ENCODE measurements around the gene YAE1. TPM values are rescaled to one million over a fixed set of nuclear protein-coding genes. Genes with fewer than 3 reads are reported as not detected.
A peak's percentile ranks its signal among the peaks of the same experiment; 100 is the strongest.

The YAE1 gene
- total and polyA plus RNA-seq, 2 donors (not counting 1 experiment from before 2014, with no cell fraction given) = 36.3 to 39.3 TPM

- Histone ChIP-seq H4K20me1 (ENCODE audit: control insufficient read depth, extremely low read depth, insufficient read depth, low read length) (no peaks in the 10 kb centered on the region), H3K4me3 (replicated peaks in 1 of 4; ENCODE audit: control extremely low read depth in 1 of 4, insufficient read depth in 1 of 4, low read depth in 3 of 4, low read length in 4 of 4) (no peak overlapping the region), H3K9ac (ENCODE audit: insufficient read depth, low read length) (no peak overlapping the region), H3K4me2 (ENCODE audit: extremely low read depth, insufficient read depth, low read length) (no peak overlapping the region), H3K9me3 (ENCODE audit: control insufficient read depth, insufficient read depth, low read depth, low read length) (no peaks in the 10 kb centered on the region), H3K4me1 (ENCODE audit: control insufficient read depth, extremely low read depth, insufficient read depth, low read length) (peaks cover 6% of the 10 kb centered on the region), H3K27ac (ENCODE audit: insufficient read depth, low read length) (no peak overlapping the region), H3K27me3 (ENCODE audit: control insufficient read depth, insufficient read depth, low read length) (no peaks in the 10 kb centered on the region), H2AFZ (ENCODE audit: low read length) (no peak overlapping the region), H3K36me3 (ENCODE audit: control insufficient read depth, insufficient read depth, low read length) (no peaks in the 10 kb centered on the region), H3K79me2 (ENCODE audit: control insufficient read depth, insufficient read depth, low read length) (no peaks in the 10 kb centered on the region)
- no peak for DNase-seq (ENCODE audit: low read depth in 2 of 2)
- no peak for TF ChIP-seq EZH2 (IDR thresholded peaks at IDR 0.05; ENCODE audit: low read length, missing control alignments)
- no peak for TF ChIP-seq CTCF (conservative IDR thresholded peaks at IDR 0.05 in 1 of 2, IDR thresholded peaks at IDR 0.05 in 1 of 2; ENCODE audit: low read depth in 1 of 2, low read length in 2 of 2)
Measured at GRCh38 chr7:39607865-39608264, 41.7 kb downstream of the YAE1 start.

GRCh38 chr7:39608278-39608677 is 42.1 kb downstream of the YAE1 start:
- H3K4me2 ChIP-seq (ENCODE audit: extremely low read depth, insufficient read depth, low read length) = no peak overlapping the region
- H2AFZ ChIP-seq (ENCODE audit: low read length) = no peak overlapping the region
- H3K9me3 ChIP-seq (ENCODE audit: control insufficient read depth, insufficient read depth, low read depth, low read length) = no peaks in the 10 kb centered on the region
- H3K4me1 ChIP-seq (ENCODE audit: control insufficient read depth, extremely low read depth, insufficient read depth, low read length) = peaks cover 6% of the 10 kb centered on the region
- TF ChIP-seq CTCF (conservative IDR thresholded peaks at IDR 0.05 in 1 of 2, IDR thresholded peaks at IDR 0.05 in 1 of 2; ENCODE audit: low read depth in 1 of 2, low read length in 2 of 2) = no peak
- TF ChIP-seq EZH2 (IDR thresholded peaks at IDR 0.05; ENCODE audit: low read length, missing control alignments) = no peak
- no peak overlapping the region for H3K27ac ChIP-seq (ENCODE audit: insufficient read depth, low read length)
- H3K36me3 ChIP-seq (ENCODE audit: control insufficient read depth, insufficient read depth, low read length) = no peaks in the 10 kb centered on the region
- no peak overlapping the region for H3K4me3 ChIP-seq (replicated peaks in 1 of 4; ENCODE audit: control extremely low read depth in 1 of 4, insufficient read depth in 1 of 4, low read depth in 3 of 4, low read length in 4 of 4)
- no peaks in the 10 kb centered on the region for H4K20me1 ChIP-seq (ENCODE audit: control insufficient read depth, extremely low read depth, insufficient read depth, low read length)
- H3K27me3 ChIP-seq (ENCODE audit: control insufficient read depth, insufficient read depth, low read length) = no peaks in the 10 kb centered on the region
- no peaks in the 10 kb centered on the region for H3K79me2 ChIP-seq (ENCODE audit: control insufficient read depth, insufficient read depth, low read length)
- H3K9ac ChIP-seq (ENCODE audit: insufficient read depth, low read length) = no peak overlapping the region
- no peak for DNase-seq (ENCODE audit: low read depth in 2 of 2)

- H3K27ac ChIP-seq (ENCODE audit: insufficient read depth, low read length) = peak overlapping the region; percentile 79
- no peaks in the 10 kb centered on the region for H4K20me1 ChIP-seq (ENCODE audit: control insufficient read depth, extremely low read depth, insufficient read depth, low read length)
- no peaks in the 10 kb centered on the region for H3K27me3 ChIP-seq (ENCODE audit: control insufficient read depth, insufficient read depth, low read length)
- peak overlapping the region; percentile 70 for H3K9ac ChIP-seq (ENCODE audit: insufficient read depth, low read length)
- DNase-seq (ENCODE audit: low read depth in 2 of 2) = peak; percentile 66 to 74
- H3K79me2 ChIP-seq (ENCODE audit: control insufficient read depth, insufficient read depth, low read length) = no peaks in the 10 kb centered on the region
- H2AFZ ChIP-seq (ENCODE audit: low read length) = peak overlapping the region; percentile 70
- peak overlapping the region in 3 of 4 experiments; percentile 2 to 23 (median 13) for H3K4me3 ChIP-seq (replicated peaks in 1 of 4; ENCODE audit: control extremely low read depth in 1 of 4, insufficient read depth in 1 of 4, low read depth in 3 of 4, low read length in 4 of 4)
- no peaks in the 10 kb centered on the region for H3K36me3 ChIP-seq (ENCODE audit: control insufficient read depth, insufficient read depth, low read length)
- H3K4me2 ChIP-seq (ENCODE audit: extremely low read depth, insufficient read depth, low read length) = peak overlapping the region; percentile 68
- peaks cover 6% of the 10 kb centered on the region for H3K4me1 ChIP-seq (ENCODE audit: control insufficient read depth, extremely low read depth, insufficient read depth, low read length)
- H3K9me3 ChIP-seq (ENCODE audit: control insufficient read depth, insufficient read depth, low read depth, low read length) = no peaks in the 10 kb centered on the region
- TF ChIP-seq EZH2 (IDR thresholded peaks at IDR 0.05; ENCODE audit: low read length, missing control alignments) (no peak), CTCF (conservative IDR thresholded peaks at IDR 0.05 in 1 of 2, IDR thresholded peaks at IDR 0.05 in 1 of 2; ENCODE audit: low read depth in 1 of 2, low read length in 2 of 2) (no peak)
Measured at GRCh38 chr7:39609113-39609934, 43.1 kb downstream of the YAE1 start.

All from fibroblast of lung (primary cell).